Measurements from ENCODE around the gene ALOX15.

- TF ChIP-seq, protein P1, sequence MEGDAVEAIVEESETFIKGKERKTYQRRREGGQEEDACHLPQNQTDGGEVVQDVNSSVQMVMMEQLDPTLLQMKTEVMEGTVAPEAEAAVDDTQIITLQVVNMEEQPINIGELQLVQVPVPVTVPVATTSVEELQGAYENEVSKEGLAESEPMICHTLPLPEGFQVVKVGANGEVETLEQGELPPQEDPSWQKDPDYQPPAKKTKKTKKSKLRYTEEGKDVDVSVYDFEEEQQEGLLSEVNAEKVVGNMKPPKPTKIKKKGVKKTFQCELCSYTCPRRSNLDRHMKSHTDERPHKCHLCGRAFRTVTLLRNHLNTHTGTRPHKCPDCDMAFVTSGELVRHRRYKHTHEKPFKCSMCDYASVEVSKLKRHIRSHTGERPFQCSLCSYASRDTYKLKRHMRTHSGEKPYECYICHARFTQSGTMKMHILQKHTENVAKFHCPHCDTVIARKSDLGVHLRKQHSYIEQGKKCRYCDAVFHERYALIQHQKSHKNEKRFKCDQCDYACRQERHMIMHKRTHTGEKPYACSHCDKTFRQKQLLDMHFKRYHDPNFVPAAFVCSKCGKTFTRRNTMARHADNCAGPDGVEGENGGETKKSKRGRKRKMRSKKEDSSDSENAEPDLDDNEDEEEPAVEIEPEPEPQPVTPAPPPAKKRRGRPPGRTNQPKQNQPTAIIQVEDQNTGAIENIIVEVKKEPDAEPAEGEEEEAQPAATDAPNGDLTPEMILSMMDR (conservative IDR thresholded peaks at IDR 0.05 in 1 of 2, IDR thresholded peaks at IDR 0.05 in 1 of 2; ENCODE audit: low read depth in 1 of 2, low read length in 2 of 2) = no peak
- no peak for TF ChIP-seq EZH2 (IDR thresholded peaks at IDR 0.05; ENCODE audit: low read length, missing control alignments)
These were observed 11.5 kb upstream of the ALOX15 start for GRCh38 chr17:4652997-4653396.
